MM.1S (cell line): Measurements from ENCODE around the gene FAM20C.

Experiments used
- EZH2phosphoT487 ChIP-seq: fragments of 300-600 bp; sonication (generic); IDR thresholded peaks from 2 replicates; pipeline ENCODE4 v1.6.1; 2018; ENCODE audit warnings: antibody characterized with exemption, low read length
- TF ChIP-seq, protein P1 (sequence below): fragments of 300-600 bp; sonication (generic); IDR thresholded peaks from 2 replicates; pipeline ENCODE4 v1.5.1; 2016; ENCODE audit warnings: antibody characterized with exemption, low read length, mixed read lengths

GRCh38 chr7:256981-257646 is 64.7 kb downstream of the FAM20C start:
- TF ChIP-seq, protein P1, sequence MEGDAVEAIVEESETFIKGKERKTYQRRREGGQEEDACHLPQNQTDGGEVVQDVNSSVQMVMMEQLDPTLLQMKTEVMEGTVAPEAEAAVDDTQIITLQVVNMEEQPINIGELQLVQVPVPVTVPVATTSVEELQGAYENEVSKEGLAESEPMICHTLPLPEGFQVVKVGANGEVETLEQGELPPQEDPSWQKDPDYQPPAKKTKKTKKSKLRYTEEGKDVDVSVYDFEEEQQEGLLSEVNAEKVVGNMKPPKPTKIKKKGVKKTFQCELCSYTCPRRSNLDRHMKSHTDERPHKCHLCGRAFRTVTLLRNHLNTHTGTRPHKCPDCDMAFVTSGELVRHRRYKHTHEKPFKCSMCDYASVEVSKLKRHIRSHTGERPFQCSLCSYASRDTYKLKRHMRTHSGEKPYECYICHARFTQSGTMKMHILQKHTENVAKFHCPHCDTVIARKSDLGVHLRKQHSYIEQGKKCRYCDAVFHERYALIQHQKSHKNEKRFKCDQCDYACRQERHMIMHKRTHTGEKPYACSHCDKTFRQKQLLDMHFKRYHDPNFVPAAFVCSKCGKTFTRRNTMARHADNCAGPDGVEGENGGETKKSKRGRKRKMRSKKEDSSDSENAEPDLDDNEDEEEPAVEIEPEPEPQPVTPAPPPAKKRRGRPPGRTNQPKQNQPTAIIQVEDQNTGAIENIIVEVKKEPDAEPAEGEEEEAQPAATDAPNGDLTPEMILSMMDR, result no peak
- no peak for TF ChIP-seq EZH2phosphoT487
